22Rv1 (cell line): ENCODE measurements around the gene FBXO28.

Experiments
- CTCF ChIP-seq: fragments of 450-650 bp; IDR thresholded peaks from 2 replicates; pipeline ENCODE4 v1.5.1; 2017; ENCODE audit warnings: mild to moderate bottlenecking
- ZFX ChIP-seq: fragments of 450-650 bp; IDR thresholded peaks from 2 replicates; pipeline ENCODE4 v1.6.1; 2017; ENCODE audit warnings: antibody characterized with exemption, borderline replicate concordance

DNA sequence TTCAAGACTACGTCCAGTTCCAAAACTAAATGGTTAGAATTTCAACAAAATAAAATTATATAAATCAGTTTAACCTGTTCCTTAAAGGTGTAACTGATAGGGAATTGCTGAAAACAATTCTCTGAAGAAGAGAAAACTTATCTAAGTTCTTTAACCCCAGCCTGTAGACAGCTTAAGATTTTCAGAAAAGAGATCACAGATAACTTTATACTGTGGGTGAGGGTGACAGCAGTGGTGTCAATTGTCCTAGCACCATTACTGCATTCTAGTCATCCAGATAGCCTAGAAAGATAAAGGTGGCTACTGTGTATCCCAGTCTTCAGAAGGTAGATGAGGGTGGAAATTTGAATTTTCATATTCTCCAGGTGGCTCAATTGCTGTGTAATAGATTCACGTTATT lies 49.4 kb downstream of the FBXO28 start:
- TF ChIP-seq CTCF (no peak), ZFX (no peak)
